ENCODE data around the gene PPP1R3A. TPM values are rescaled to one million over a fixed set of nuclear protein-coding genes. Genes with fewer than 3 reads are reported as not detected.

Gene PPP1R3A
- total and polyA plus RNA-seq, 4 donors, result 0.06 TPM; not detected in 3

DNA sequence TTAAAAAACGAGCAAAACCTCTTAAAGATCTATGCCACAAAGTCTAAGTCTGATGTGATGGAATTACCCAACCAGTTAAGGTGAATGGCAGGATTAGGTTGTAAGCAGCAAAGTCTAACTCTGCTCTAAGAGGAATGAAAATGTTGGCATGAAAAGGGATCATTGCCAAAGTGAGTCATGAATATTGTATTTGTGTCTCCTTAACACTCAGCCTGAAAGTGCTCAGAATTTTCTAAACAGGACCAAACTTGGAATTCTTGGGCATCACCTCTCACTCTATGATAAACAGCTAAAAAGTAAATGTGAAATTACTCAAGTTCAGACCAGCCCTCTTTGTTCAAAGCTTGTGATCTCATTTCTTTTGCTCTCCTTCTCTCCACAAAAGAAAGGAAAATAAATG is 27.0 kb downstream of the PPP1R3A start:
- TF ChIP-seq, protein P1, sequence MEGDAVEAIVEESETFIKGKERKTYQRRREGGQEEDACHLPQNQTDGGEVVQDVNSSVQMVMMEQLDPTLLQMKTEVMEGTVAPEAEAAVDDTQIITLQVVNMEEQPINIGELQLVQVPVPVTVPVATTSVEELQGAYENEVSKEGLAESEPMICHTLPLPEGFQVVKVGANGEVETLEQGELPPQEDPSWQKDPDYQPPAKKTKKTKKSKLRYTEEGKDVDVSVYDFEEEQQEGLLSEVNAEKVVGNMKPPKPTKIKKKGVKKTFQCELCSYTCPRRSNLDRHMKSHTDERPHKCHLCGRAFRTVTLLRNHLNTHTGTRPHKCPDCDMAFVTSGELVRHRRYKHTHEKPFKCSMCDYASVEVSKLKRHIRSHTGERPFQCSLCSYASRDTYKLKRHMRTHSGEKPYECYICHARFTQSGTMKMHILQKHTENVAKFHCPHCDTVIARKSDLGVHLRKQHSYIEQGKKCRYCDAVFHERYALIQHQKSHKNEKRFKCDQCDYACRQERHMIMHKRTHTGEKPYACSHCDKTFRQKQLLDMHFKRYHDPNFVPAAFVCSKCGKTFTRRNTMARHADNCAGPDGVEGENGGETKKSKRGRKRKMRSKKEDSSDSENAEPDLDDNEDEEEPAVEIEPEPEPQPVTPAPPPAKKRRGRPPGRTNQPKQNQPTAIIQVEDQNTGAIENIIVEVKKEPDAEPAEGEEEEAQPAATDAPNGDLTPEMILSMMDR (IDR thresholded peaks at IDR 0.05; ENCODE audit: control extremely low read depth, extremely low read depth), result no peak
- no peak for ATAC-seq (ENCODE audit: insufficient read depth, low FRiP score)

DNA sequence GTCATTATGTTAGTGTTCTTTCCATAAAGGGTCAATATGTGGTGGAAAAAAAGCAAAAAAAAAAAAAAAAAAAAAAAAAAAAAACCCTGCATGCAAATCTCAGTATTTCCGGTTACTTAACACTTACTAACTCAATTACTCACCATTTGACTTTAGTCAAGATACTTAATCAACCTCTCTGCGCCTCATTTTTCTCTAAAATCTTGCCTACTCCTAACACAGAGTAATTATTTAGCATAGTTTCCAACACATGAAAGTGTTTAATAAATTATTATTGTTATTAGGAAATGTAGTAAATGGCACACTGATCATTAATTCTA is 27.8 kb downstream of the PPP1R3A start:
- Histone ChIP-seq H3K4me3 (no peak overlapping the region), H3K9me3 (ENCODE audit: control insufficient read depth in 4 of 4, insufficient read depth in 3 of 4, low read length in 3 of 4) (no peaks in the 10 kb centered on the region), H3K36me3 (ENCODE audit: control insufficient read depth in 4 of 4, insufficient read depth in 4 of 4, low read length in 4 of 4) (no peaks in the 10 kb centered on the region), H3K4me1 (ENCODE audit: control insufficient read depth in 5 of 5, insufficient read depth in 5 of 5, low read length in 5 of 5) (peaks cover 0 to 6% (median 0%) of the 10 kb centered on the region in 5 donors), H3K9ac (ENCODE audit: insufficient read depth in 1 of 2, low read length in 2 of 2) (no peak overlapping the region), H3K27me3 (ENCODE audit: control insufficient read depth in 3 of 3, insufficient read depth in 3 of 3, low read length in 2 of 3) (no peaks in the 10 kb centered on the region), H3K27ac (ENCODE audit: low read depth in 1 of 2, low read length in 1 of 2) (no peak overlapping the region)
- 82 to 83% methylated on average over 2 of the region's 2 CpGs for WGBS, 2 donors
- ATAC-seq (ENCODE audit: insufficient read depth, low FRiP score) (no peak), DNase-seq (no peak)
- TF ChIP-seq, protein P1 (IDR thresholded peaks at IDR 0.05; ENCODE audit: control extremely low read depth, extremely low read depth), result no peak

More for the DNA sequence above, 27.0 kb downstream of the PPP1R3A start:
- WGBS, 2 donors, result 46 to 54% methylated on average over 1 of the region's 1 CpG
- peaks cover 0 to 6% (median 0%) of the 10 kb centered on the region in 5 donors for H3K4me1 ChIP-seq (ENCODE audit: control insufficient read depth in 5 of 5, insufficient read depth in 5 of 5, low read length in 5 of 5)
- no peaks in the 10 kb centered on the region for H3K36me3 ChIP-seq (ENCODE audit: control insufficient read depth in 4 of 4, insufficient read depth in 4 of 4, low read length in 4 of 4)
- no peak overlapping the region for H3K9ac ChIP-seq (ENCODE audit: insufficient read depth in 1 of 2, low read length in 2 of 2)
- peak overlapping the region in 1 of 2 donors; percentile 66 for H3K27ac ChIP-seq (ENCODE audit: low read depth in 1 of 2, low read length in 1 of 2)
- no peak overlapping the region for H3K4me3 ChIP-seq
- peak in 1 of 3 donors; percentile 22 for DNase-seq
- H3K27me3 ChIP-seq (ENCODE audit: control insufficient read depth in 3 of 3, insufficient read depth in 3 of 3, low read length in 2 of 3), result no peaks in the 10 kb centered on the region
- H3K9me3 ChIP-seq (ENCODE audit: control insufficient read depth in 4 of 4, insufficient read depth in 3 of 4, low read length in 3 of 4), result no peaks in the 10 kb centered on the region

DNA sequence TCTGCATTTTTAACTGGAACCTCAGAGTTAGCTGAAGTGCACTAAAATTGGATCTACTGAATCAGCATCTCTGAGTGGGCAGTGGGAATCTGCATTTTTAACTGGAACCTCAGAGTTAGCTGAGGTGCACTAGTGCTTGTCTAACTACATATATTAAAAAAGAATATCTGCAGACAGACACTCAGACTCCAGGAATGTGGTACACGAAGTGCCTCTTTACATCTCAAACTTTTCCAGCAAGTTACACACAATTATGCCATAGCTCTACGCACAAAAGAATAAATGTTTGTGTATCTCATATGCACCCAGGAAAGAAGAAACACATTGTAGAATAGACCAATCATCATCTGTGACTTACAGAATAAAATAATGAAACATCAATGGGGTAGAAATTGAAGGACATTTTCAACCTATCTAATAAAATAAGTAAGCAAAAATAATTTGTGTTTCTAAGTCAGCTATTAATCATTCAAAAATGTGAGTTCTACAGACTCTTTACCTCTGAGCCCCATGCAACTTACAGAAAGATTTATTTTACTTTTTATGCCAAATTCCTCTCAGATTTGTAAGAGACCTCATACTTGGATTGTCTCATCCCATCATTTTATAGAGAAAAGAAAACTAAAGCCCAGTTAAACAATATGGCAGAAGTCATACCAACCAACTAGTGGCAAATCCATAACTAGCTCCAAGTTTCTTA is 28.3 kb downstream of the PPP1R3A start:
- no peak overlapping the region for H3K27ac ChIP-seq (ENCODE audit: low read depth in 1 of 2, low read length in 1 of 2)
- TF ChIP-seq, protein P1 (IDR thresholded peaks at IDR 0.05; ENCODE audit: control extremely low read depth, extremely low read depth), result no peak
- H3K27me3 ChIP-seq (ENCODE audit: control insufficient read depth in 3 of 3, insufficient read depth in 3 of 3, low read length in 2 of 3), result no peaks in the 10 kb centered on the region
- 82 to 84% methylated on average over 2 of the region's 2 CpGs for WGBS, 2 donors
- no peak overlapping the region for H3K4me3 ChIP-seq
- H3K4me1 ChIP-seq (ENCODE audit: control insufficient read depth in 5 of 5, insufficient read depth in 5 of 5, low read length in 5 of 5), result peaks cover 0 to 6% (median 0%) of the 10 kb centered on the region in 5 donors
- H3K9ac ChIP-seq (ENCODE audit: insufficient read depth in 1 of 2, low read length in 2 of 2), result no peak overlapping the region
- H3K36me3 ChIP-seq (ENCODE audit: control insufficient read depth in 4 of 4, insufficient read depth in 4 of 4, low read length in 4 of 4), result no peaks in the 10 kb centered on the region
- no peaks in the 10 kb centered on the region for H3K9me3 ChIP-seq (ENCODE audit: control insufficient read depth in 4 of 4, insufficient read depth in 3 of 4, low read length in 3 of 4)
- ATAC-seq (ENCODE audit: insufficient read depth, low FRiP score) (no peak), DNase-seq (no peak)

DNA sequence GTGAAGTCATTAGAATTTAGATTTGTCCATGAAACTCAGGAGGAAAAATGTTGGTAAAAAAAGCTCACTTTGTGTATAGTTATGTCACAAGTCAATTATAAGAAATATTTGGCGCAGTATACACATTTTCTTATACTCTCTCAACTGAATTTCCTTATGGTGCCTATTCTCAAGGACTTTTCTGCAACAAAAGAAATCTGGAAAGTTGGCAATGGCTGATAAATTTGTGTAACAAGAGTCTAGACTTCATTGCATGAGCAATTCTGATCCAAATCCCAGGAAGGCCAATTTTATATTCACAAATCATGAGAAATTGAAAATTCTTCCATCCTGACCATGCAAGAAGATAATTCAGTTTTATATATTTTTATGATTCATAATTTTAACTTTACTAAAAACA is 35.7 kb downstream of the PPP1R3A start:
- ATAC-seq (ENCODE audit: insufficient read depth, low FRiP score) (no peak), DNase-seq (no peak)
- TF ChIP-seq, protein P1 (IDR thresholded peaks at IDR 0.05; ENCODE audit: control extremely low read depth, extremely low read depth), result no peak
- H3K36me3 ChIP-seq (ENCODE audit: control insufficient read depth in 4 of 4, insufficient read depth in 4 of 4, low read length in 4 of 4), result no peaks in the 10 kb centered on the region
- 87 to 91% methylated on average over 1 of the region's 1 CpG for WGBS, 2 donors
- H3K27ac ChIP-seq (ENCODE audit: low read depth in 1 of 2, low read length in 1 of 2), result no peak overlapping the region
- H3K27me3 ChIP-seq (ENCODE audit: control insufficient read depth in 3 of 3, insufficient read depth in 3 of 3, low read length in 2 of 3), result no peaks in the 10 kb centered on the region
- H3K4me3 ChIP-seq, result no peak overlapping the region
- peaks cover 0 to 6% (median 0%) of the 10 kb centered on the region in 5 donors for H3K4me1 ChIP-seq (ENCODE audit: control insufficient read depth in 5 of 5, insufficient read depth in 5 of 5, low read length in 5 of 5)
- H3K9me3 ChIP-seq (ENCODE audit: control insufficient read depth in 4 of 4, insufficient read depth in 3 of 4, low read length in 3 of 4), result no peaks in the 10 kb centered on the region
- no peak overlapping the region for H3K9ac ChIP-seq (ENCODE audit: insufficient read depth in 1 of 2, low read length in 2 of 2)
